Ishikawa (cell line): ENCODE data around the gene PCID2.

ENCODE experiments used
- CEBPB ChIP-seq: IDR thresholded peaks from 2 replicates; pipeline ENCODE4 v1.6.1; 2012
- CREB1 ChIP-seq: IDR thresholded peaks from 2 replicates; pipeline ENCODE4 v1.6.1; 2012; ENCODE audit warnings: low read depth
- EGR1 ChIP-seq: IDR thresholded peaks from 2 replicates; pipeline ENCODE4 v1.6.1; 2012
- EP300 ChIP-seq: IDR thresholded peaks from 2 replicates; pipeline ENCODE4 v1.6.1; 2012; ENCODE audit warnings: borderline replicate concordance
- FOXM1 ChIP-seq: IDR thresholded peaks from 2 replicates; pipeline ENCODE4 v1.6.1; 2012; ENCODE audit warnings: low read depth, borderline replicate concordance
- RAD21 ChIP-seq: IDR thresholded peaks from 2 replicates; pipeline ENCODE4 v1.6.1; 2012; ENCODE audit warnings: low read depth
- TAF1 ChIP-seq: IDR thresholded peaks from 2 replicates; pipeline ENCODE4 v1.6.1; 2012; ENCODE audit warnings: low read depth, mild to moderate bottlenecking
- TEAD4 ChIP-seq: IDR thresholded peaks from 2 replicates; pipeline ENCODE4 v1.6.1; 2012
- YY1 ChIP-seq: IDR thresholded peaks from 2 replicates; pipeline ENCODE4 v1.6.1; 2012; ENCODE audit warnings: low read depth
- TF ChIP-seq, protein P1 (sequence below): IDR thresholded peaks from 2 replicates; pipeline ENCODE4 v1.6.1; 2012
- TF ChIP-seq, protein P2 (sequence below): IDR thresholded peaks from 2 replicates; pipeline ENCODE4 v1.6.1; 2012; ENCODE audit warnings: low read depth, mild to moderate bottlenecking
- TF ChIP-seq, protein P3 (sequence below): IDR thresholded peaks from 2 replicates; pipeline ENCODE4 v1.6.1; 2012

DNA sequence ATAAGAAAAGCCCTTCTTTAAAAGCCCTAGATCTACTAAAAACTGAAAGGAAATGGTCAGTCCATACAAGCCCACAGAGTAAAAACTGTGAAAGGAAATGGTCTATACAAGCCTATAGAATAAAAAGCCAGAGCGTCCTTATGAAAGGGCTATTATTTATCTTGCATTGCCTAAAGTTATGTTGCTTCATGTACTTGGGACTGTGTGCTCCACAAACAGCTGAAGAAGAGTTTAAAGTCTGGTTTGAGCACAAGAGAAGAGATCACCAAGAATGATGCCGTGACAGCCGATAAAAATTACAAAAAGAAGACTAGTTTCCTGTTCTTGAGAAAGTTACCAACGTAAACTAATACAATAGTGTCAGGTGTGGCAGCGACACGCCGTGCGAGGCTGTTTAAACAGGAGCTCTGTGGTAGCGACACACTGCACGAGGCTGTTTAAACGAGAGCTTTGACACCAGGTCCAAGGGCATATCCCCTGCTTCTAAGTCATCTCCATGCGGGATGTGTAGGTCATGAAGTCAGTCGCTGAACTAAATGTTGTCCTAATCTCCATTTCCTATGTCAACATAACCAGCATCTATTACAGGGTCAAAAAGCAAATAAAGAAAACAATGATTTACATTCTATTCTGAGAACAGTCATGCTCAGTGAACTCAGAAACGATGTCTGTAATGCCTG is 24.9 kb downstream of the PCID2 start:
- TF ChIP-seq TEAD4: no peak
- TF ChIP-seq FOXM1: no peak
- no peak for TF ChIP-seq YY1
- TF ChIP-seq EGR1: no peak
- TF ChIP-seq RAD21: no peak
- no peak for TF ChIP-seq EP300
- TF ChIP-seq CREB1: no peak
- TF ChIP-seq, protein P1, sequence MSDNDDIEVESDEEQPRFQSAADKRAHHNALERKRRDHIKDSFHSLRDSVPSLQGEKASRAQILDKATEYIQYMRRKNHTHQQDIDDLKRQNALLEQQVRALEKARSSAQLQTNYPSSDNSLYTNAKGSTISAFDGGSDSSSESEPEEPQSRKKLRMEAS: no peak
- TF ChIP-seq TAF1: no peak
- TF ChIP-seq, protein P2, sequence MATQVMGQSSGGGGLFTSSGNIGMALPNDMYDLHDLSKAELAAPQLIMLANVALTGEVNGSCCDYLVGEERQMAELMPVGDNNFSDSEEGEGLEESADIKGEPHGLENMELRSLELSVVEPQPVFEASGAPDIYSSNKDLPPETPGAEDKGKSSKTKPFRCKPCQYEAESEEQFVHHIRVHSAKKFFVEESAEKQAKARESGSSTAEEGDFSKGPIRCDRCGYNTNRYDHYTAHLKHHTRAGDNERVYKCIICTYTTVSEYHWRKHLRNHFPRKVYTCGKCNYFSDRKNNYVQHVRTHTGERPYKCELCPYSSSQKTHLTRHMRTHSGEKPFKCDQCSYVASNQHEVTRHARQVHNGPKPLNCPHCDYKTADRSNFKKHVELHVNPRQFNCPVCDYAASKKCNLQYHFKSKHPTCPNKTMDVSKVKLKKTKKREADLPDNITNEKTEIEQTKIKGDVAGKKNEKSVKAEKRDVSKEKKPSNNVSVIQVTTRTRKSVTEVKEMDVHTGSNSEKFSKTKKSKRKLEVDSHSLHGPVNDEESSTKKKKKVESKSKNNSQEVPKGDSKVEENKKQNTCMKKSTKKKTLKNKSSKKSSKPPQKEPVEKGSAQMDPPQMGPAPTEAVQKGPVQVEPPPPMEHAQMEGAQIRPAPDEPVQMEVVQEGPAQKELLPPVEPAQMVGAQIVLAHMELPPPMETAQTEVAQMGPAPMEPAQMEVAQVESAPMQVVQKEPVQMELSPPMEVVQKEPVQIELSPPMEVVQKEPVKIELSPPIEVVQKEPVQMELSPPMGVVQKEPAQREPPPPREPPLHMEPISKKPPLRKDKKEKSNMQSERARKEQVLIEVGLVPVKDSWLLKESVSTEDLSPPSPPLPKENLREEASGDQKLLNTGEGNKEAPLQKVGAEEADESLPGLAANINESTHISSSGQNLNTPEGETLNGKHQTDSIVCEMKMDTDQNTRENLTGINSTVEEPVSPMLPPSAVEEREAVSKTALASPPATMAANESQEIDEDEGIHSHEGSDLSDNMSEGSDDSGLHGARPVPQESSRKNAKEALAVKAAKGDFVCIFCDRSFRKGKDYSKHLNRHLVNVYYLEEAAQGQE: no peak
- TF ChIP-seq, protein P3, sequence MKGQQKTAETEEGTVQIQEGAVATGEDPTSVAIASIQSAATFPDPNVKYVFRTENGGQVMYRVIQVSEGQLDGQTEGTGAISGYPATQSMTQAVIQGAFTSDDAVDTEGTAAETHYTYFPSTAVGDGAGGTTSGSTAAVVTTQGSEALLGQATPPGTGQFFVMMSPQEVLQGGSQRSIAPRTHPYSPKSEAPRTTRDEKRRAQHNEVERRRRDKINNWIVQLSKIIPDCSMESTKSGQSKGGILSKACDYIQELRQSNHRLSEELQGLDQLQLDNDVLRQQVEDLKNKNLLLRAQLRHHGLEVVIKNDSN: no peak
- no peak for TF ChIP-seq CEBPB
